ENCODE measurements around the gene IFT81.
A peak's percentile ranks its signal among the peaks of the same experiment; 100 is the strongest.
"Not testable (repeated sequence)": the region's sequence is repeated elsewhere in the genome, so short reads cannot be mapped to it uniquely, and the experiment has no call there.

The IFT81 gene

GRCh38 chr12:110222027-110222426 lies 97.9 kb downstream of the IFT81 start:
- no peak overlapping the region for H3K4me3 ChIP-seq (replicated peaks; ENCODE audit: low read depth, low read length)
- no peak for DNase-seq (ENCODE audit: extremely low read depth, low read depth)

GRCh38 chr12:110222433-110222832 lies 98.3 kb downstream of the IFT81 start:
- no peak overlapping the region for H3K4me3 ChIP-seq (replicated peaks; ENCODE audit: low read depth, low read length)
- DNase-seq (ENCODE audit: extremely low read depth, low read depth), result no peak
- TF ChIP-seq CTCF (IDR thresholded peaks at IDR 0.05; ENCODE audit: low read depth, low read length, missing control alignments), result no peak

More at GRCh38 chr12:110222027-110222426, 97.9 kb downstream of the IFT81 start:
- TF ChIP-seq CTCF (IDR thresholded peaks at IDR 0.05; ENCODE audit: low read depth, low read length, missing control alignments), result no peak

- DNase-seq (ENCODE audit: extremely low read depth, low read depth), result no peak
- no peak for TF ChIP-seq CTCF (IDR thresholded peaks at IDR 0.05; ENCODE audit: low read depth, low read length, missing control alignments)
- H3K4me3 ChIP-seq (replicated peaks; ENCODE audit: low read depth, low read length), result no peak overlapping the region
Measured at GRCh38 chr12:110223777-110224378, 99.7 kb downstream of the IFT81 start.

- peak overlapping the region; percentile 25 for H3K4me3 ChIP-seq (replicated peaks; ENCODE audit: low read depth, low read length)
Measured at GRCh38 chr12:110224379-110225304, 100.5 kb downstream of the IFT81 start.

GRCh38 chr12:110227138-110227537 lies 103.0 kb downstream of the IFT81 start:
- DNase-seq (ENCODE audit: extremely low read depth, low read depth), result no peak
- H3K4me3 ChIP-seq (replicated peaks; ENCODE audit: low read depth, low read length), result no peak overlapping the region
- TF ChIP-seq CTCF (IDR thresholded peaks at IDR 0.05; ENCODE audit: low read depth, low read length, missing control alignments), result no peak

More at GRCh38 chr12:110224379-110225304, 100.5 kb downstream of the IFT81 start:
- peak; percentile 56 for TF ChIP-seq CTCF (IDR thresholded peaks at IDR 0.05; ENCODE audit: low read depth, low read length, missing control alignments)
- peak; percentile 75 for DNase-seq (ENCODE audit: extremely low read depth, low read depth)

GRCh38 chr12:110228348-110228747 lies 104.2 kb downstream of the IFT81 start:
- not testable (repeated sequence) for H3K4me3 ChIP-seq (replicated peaks; ENCODE audit: low read depth, low read length); DNase-seq (ENCODE audit: extremely low read depth, low read depth)

GRCh38 chr12:110228756-110229155 lies 104.6 kb downstream of the IFT81 start:
- H3K4me3 ChIP-seq (replicated peaks; ENCODE audit: low read depth, low read length), result no peak overlapping the region
- no peak for TF ChIP-seq CTCF (IDR thresholded peaks at IDR 0.05; ENCODE audit: low read depth, low read length, missing control alignments)
- no peak for DNase-seq (ENCODE audit: extremely low read depth, low read depth)

Measured in HFF-Myc (cell line).